BE2C (cell line): ENCODE results near the gene TGFBR3.

ENCODE experiments used
- DNase-seq: peaks from one replicate; pipeline ENCODE4 v3.0.0-alpha.2; 2020
- H3K27me3 ChIP-seq: fragments of 250-450 bp; sonication (Bioruptor Pico); 2 replicates; pipeline ENCODE4 v1.5.1; 2020; ENCODE audit warnings: mild to moderate bottlenecking
- H3K36me3 ChIP-seq: fragments of 250-450 bp; sonication (Bioruptor Pico); 2 replicates; pipeline ENCODE4 v1.5.1; 2020; ENCODE audit warnings: mild to moderate bottlenecking
- H3K4me1 ChIP-seq: fragments of 250-450 bp; sonication (Bioruptor Pico); 2 replicates; pipeline ENCODE4 v1.5.1; 2020
- H3K4me3 ChIP-seq: 2 replicates; pipeline ENCODE4 v1.5.1; 2011; ENCODE audit warnings: low read depth, low read length
- H3K9me3 ChIP-seq: fragments of 250-450 bp; sonication (Bioruptor Pico); 2 replicates; pipeline ENCODE4 v1.5.1; 2020
- TF ChIP-seq, protein P1 (sequence below): IDR thresholded peaks from 2 replicates; pipeline ENCODE4 v1.5.1; 2012; ENCODE audit warnings: mild to moderate bottlenecking, low read depth, low read length

TGFBR3 gene

DNA sequence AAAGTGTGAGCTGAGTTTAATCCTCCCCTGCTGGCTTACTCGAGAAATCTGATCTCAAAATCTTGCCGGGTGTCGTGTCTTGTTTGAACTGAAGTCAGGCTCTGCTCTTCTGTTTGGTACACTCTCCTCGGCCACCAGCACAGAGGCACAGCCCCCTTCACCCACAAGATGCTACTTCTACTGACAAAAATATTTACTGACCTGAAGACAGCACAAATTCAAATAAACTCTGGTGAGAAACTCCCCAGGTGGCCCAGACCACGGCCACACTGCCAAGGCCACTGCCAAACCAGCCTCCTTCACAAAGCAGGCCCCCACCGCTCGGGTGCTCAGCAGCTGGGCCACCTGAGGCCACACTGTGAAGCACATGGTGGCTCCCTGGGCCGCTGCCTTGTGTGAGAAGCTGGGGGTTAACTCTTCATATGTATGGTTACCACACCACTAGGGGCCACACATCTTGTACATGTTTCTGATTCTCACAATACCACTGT is 80.6 kb downstream of the TGFBR3 start:
- Histone ChIP-seq H3K4me3 (no peak overlapping the region), H3K9me3 (no peaks in the 10 kb centered on the region), H3K27me3 (no peaks in the 10 kb centered on the region), H3K36me3 (no peaks in the 10 kb centered on the region), H3K4me1 (no peaks in the 10 kb centered on the region)
- no peak for DNase-seq
- TF ChIP-seq, protein P1, sequence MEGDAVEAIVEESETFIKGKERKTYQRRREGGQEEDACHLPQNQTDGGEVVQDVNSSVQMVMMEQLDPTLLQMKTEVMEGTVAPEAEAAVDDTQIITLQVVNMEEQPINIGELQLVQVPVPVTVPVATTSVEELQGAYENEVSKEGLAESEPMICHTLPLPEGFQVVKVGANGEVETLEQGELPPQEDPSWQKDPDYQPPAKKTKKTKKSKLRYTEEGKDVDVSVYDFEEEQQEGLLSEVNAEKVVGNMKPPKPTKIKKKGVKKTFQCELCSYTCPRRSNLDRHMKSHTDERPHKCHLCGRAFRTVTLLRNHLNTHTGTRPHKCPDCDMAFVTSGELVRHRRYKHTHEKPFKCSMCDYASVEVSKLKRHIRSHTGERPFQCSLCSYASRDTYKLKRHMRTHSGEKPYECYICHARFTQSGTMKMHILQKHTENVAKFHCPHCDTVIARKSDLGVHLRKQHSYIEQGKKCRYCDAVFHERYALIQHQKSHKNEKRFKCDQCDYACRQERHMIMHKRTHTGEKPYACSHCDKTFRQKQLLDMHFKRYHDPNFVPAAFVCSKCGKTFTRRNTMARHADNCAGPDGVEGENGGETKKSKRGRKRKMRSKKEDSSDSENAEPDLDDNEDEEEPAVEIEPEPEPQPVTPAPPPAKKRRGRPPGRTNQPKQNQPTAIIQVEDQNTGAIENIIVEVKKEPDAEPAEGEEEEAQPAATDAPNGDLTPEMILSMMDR: no peak

- TF ChIP-seq, protein P1: no peak
- H3K27me3 ChIP-seq: no peaks in the 10 kb centered on the region
- no peaks in the 10 kb centered on the region for H3K4me1 ChIP-seq
- DNase-seq: no peak
- H3K4me3 ChIP-seq: no peak overlapping the region
- H3K36me3 ChIP-seq: no peaks in the 10 kb centered on the region
- no peaks in the 10 kb centered on the region for H3K9me3 ChIP-seq
Measured at GRCh38 chr1:91804546-91805023, 81.4 kb downstream of the TGFBR3 start.

DNA sequence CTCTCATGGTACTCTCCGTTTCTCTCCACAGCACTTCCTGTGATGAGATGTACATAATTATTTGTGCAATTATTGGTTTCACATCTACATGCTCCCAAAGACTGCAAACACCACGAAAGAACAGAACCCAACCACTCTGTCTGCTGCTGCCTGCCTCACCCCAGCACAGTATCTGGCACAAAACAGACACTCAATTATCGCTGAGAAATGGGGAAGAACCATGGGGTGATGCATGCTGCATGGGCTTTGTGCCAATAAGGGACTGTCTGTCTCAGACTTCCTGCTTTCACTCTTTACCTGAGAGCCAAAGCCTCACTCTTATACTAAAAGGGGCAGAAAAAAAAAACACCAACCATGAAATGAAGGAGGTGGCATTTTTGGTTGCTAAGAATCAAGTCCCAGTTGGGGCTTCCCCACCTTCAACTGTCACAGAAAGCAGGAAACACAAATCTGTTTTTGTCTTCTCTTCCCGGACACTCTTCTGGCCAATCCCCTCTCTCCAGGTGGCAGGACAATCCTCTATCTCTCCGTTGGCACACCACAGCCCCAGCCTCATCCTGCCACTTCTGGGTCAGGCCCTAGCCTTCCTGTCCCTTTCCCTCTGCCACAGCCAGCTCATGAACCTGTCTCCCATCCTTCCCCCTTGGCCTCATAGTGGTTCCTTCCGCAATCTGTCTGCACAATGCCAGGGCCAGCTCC is 82.0 kb downstream of the TGFBR3 start:
- TF ChIP-seq, protein P1: no peak
- H3K4me1 ChIP-seq: no peaks in the 10 kb centered on the region
- H3K4me3 ChIP-seq: no peak overlapping the region
- H3K27me3 ChIP-seq: no peaks in the 10 kb centered on the region
- no peaks in the 10 kb centered on the region for H3K36me3 ChIP-seq
- DNase-seq: no peak
- H3K9me3 ChIP-seq: no peaks in the 10 kb centered on the region

DNA sequence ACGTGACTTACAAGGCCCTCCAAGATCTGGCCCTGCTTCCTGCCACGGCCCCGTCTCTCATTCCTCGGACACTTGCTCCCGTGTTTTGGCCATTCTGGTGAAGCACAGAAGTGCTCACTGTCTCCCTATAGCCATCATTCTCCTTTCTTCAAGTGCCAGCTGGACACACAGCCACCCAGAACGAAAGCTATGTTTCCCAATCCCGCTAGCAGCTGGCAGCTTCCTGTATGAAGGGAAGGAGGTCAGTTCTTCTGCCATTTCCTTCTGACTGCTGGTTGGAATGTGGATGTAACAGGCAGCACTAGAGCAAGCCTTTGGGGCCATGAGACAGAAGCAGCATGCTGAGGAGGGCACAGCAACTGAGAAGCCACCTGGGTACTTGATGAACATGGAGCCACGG is 82.8 kb downstream of the TGFBR3 start:
- no peaks in the 10 kb centered on the region for H3K36me3 ChIP-seq
- no peaks in the 10 kb centered on the region for H3K27me3 ChIP-seq
- no peak for DNase-seq
- TF ChIP-seq, protein P1: no peak
- H3K4me3 ChIP-seq: no peak overlapping the region
- H3K4me1 ChIP-seq: no peaks in the 10 kb centered on the region
- H3K9me3 ChIP-seq: no peaks in the 10 kb centered on the region

GRCh38 chr1:91801496-91802115 is 84.3 kb downstream of the TGFBR3 start:
- no peak for DNase-seq
- Histone ChIP-seq H3K36me3 (no peaks in the 10 kb centered on the region), H3K27me3 (no peaks in the 10 kb centered on the region), H3K4me1 (no peaks in the 10 kb centered on the region), H3K9me3 (no peaks in the 10 kb centered on the region), H3K4me3 (no peak overlapping the region)
- TF ChIP-seq, protein P1: no peak

DNA sequence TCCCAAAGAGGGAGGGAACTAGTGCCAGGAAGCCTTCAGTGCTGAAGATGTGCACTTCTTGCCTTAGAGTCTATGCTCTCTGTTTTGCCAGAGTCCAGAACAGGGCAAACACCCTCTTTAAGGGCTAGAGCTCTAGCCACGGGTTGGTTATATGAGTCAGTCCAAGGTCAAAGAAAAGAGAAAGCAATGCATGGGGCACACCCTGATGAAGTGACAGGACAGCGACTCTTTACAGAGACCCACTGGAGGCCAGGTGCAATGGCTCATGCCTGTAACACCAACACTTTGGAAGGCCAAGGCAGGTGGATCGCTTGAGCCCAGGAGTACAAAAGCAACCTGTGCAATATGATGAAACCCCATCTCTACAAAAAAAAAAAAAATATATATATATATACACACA is 86.1 kb downstream of the TGFBR3 start:
- no peaks in the 10 kb centered on the region for H3K36me3 ChIP-seq
- no peaks in the 10 kb centered on the region for H3K4me1 ChIP-seq
- DNase-seq: no peak
- no peak overlapping the region for H3K4me3 ChIP-seq
- TF ChIP-seq, protein P1: no peak
- H3K27me3 ChIP-seq: no peaks in the 10 kb centered on the region
- H3K9me3 ChIP-seq: no peaks in the 10 kb centered on the region
